ENCODE measurements around the gene SYCN. TPM values are rescaled to one million over a fixed set of nuclear protein-coding genes. Genes with fewer than 3 reads are reported as not detected.
"Not testable (repeated sequence)": the region's sequence is repeated elsewhere in the genome, so short reads cannot be mapped to it uniquely, and the experiment has no call there.

Gene SYCN
- total RNA-seq, 1 experiment from 2014 or later, result not detected

DNA sequence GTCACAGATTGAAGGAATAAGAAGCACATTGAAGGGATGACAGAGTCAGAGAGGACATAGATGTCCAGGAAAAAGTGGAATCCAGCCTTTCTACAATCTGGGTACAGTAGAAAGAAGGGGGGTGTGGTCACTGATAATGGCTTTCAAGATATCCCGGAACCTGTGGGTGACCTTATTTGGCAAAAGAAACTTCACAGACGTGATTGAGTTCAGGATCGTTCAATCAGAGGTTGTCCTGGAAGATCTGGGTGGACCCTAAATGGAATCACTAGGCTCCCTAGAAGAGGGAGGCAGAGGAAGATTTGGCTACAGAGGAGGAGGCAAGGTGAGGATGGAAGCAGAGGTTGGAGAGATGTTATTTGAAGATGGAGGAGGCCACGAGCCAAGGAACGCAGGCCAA is 13.0 kb upstream of the SYCN start:
- Histone ChIP-seq H3K4me2 (ENCODE audit: low read length) (no peak overlapping the region), H3K9ac (ENCODE audit: low read length) (no peak overlapping the region), H2AFZ (ENCODE audit: low read depth, low read length, poor library complexity, severe bottlenecking) (no peak overlapping the region), H3K79me2 (ENCODE audit: insufficient read depth, low read length) (no peaks in the 10 kb centered on the region), H3K36me3 (ENCODE audit: control insufficient read depth in 1 of 2, insufficient read depth in 2 of 2, low read length in 2 of 2) (no peaks in the 10 kb centered on the region), H4K20me1 (ENCODE audit: insufficient read depth) (no peaks in the 10 kb centered on the region), H3K27ac (ENCODE audit: low read depth, low read length) (no peak overlapping the region), H3K4me1 (ENCODE audit: control insufficient read depth in 1 of 2, insufficient read depth in 2 of 2, low read length in 2 of 2) (peaks cover 2 to 5% of the 10 kb centered on the region in 2 experiments; a peak in 3 of 4 replicates), H3K9me2 (ENCODE audit: insufficient read depth) (no peaks in the 10 kb centered on the region), H3K9me3 (ENCODE audit: control insufficient read depth in 1 of 2, insufficient read depth in 1 of 2, low read depth in 1 of 2, low read length in 2 of 2) (no peaks in the 10 kb centered on the region), H3K27me3 (ENCODE audit: insufficient read depth, low read length) (no peaks in the 10 kb centered on the region), H3K4me3 (replicated peaks in 1 of 2; ENCODE audit: low read depth in 1 of 2, low read length in 2 of 2) (no peak overlapping the region)
- no TSS peak for BruUV-seq (replicated peaks)
- DNase-seq (ENCODE audit: low read depth, low spot score) (no peak), ATAC-seq (no peak)
- intact Hi-C loops (cut with micrococcal nuclease), result loop anchor here (10.0 kb wide), 1 partner anchor 318 kb away; the partner anchor contains the start of gene EID2B
- no peak for TF ChIP-seq EZH2phosphoT487 (IDR thresholded peaks at IDR 0.05; ENCODE audit: borderline replicate concordance)
- TF ChIP-seq POLR2A (IDR thresholded peaks at IDR 0.05; ENCODE audit: borderline replicate concordance, extremely low read depth, insufficient read depth, insufficient read length), result no peak
- no peak for TF ChIP-seq SRF (IDR thresholded peaks at IDR 0.05; ENCODE audit: low read depth)
- TF ChIP-seq, protein P1, sequence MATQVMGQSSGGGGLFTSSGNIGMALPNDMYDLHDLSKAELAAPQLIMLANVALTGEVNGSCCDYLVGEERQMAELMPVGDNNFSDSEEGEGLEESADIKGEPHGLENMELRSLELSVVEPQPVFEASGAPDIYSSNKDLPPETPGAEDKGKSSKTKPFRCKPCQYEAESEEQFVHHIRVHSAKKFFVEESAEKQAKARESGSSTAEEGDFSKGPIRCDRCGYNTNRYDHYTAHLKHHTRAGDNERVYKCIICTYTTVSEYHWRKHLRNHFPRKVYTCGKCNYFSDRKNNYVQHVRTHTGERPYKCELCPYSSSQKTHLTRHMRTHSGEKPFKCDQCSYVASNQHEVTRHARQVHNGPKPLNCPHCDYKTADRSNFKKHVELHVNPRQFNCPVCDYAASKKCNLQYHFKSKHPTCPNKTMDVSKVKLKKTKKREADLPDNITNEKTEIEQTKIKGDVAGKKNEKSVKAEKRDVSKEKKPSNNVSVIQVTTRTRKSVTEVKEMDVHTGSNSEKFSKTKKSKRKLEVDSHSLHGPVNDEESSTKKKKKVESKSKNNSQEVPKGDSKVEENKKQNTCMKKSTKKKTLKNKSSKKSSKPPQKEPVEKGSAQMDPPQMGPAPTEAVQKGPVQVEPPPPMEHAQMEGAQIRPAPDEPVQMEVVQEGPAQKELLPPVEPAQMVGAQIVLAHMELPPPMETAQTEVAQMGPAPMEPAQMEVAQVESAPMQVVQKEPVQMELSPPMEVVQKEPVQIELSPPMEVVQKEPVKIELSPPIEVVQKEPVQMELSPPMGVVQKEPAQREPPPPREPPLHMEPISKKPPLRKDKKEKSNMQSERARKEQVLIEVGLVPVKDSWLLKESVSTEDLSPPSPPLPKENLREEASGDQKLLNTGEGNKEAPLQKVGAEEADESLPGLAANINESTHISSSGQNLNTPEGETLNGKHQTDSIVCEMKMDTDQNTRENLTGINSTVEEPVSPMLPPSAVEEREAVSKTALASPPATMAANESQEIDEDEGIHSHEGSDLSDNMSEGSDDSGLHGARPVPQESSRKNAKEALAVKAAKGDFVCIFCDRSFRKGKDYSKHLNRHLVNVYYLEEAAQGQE (IDR thresholded peaks at IDR 0.05; ENCODE audit: low read depth), result no peak
- TF ChIP-seq EGR1 (IDR thresholded peaks at IDR 0.05; ENCODE audit: low read depth), result no peak
- TF ChIP-seq TCF7L2 (IDR thresholded peaks at IDR 0.05; ENCODE audit: borderline replicate concordance, extremely low read depth, insufficient read depth, insufficient read length), result no peak
- TF ChIP-seq ELF1 (IDR thresholded peaks at IDR 0.05; ENCODE audit: borderline replicate concordance, low read depth), result no peak
- TF ChIP-seq SP1 (IDR thresholded peaks at IDR 0.05; ENCODE audit: low read depth), result no peak
- TF ChIP-seq, protein P2, sequence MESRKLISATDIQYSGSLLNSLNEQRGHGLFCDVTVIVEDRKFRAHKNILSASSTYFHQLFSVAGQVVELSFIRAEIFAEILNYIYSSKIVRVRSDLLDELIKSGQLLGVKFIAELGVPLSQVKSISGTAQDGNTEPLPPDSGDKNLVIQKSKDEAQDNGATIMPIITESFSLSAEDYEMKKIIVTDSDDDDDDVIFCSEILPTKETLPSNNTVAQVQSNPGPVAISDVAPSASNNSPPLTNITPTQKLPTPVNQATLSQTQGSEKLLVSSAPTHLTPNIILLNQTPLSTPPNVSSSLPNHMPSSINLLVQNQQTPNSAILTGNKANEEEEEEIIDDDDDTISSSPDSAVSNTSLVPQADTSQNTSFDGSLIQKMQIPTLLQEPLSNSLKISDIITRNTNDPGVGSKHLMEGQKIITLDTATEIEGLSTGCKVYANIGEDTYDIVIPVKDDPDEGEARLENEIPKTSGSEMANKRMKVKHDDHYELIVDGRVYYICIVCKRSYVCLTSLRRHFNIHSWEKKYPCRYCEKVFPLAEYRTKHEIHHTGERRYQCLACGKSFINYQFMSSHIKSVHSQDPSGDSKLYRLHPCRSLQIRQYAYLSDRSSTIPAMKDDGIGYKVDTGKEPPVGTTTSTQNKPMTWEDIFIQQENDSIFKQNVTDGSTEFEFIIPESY (IDR thresholded peaks at IDR 0.05; ENCODE audit: extremely low read depth, insufficient replicate concordance, low read length), result no peak
- no peak for TF ChIP-seq SIN3A (IDR thresholded peaks at IDR 0.05; ENCODE audit: low read depth)
- no peak for TF ChIP-seq RAD21 (IDR thresholded peaks at IDR 0.05; ENCODE audit: low read depth)
- no peak for TF ChIP-seq CBX3 (IDR thresholded peaks at IDR 0.05; ENCODE audit: low read depth)
- TF ChIP-seq ATF3 (IDR thresholded peaks at IDR 0.05), result no peak
- no peak for TF ChIP-seq ZFX (IDR thresholded peaks at IDR 0.05)
- TF ChIP-seq YY1 (IDR thresholded peaks at IDR 0.05; ENCODE audit: extremely low read depth, insufficient replicate concordance, low read depth, low read length), result no peak
- CTCF ChIA-PET, result no interaction called here
- RAD21 ChIA-PET (ENCODE audit: low non-redundant PET in 1 of 2, low total read pairs in 2 of 2, uncharacterized antibody in 2 of 2, unreplicated experiment in 2 of 2), result no interaction called here
- POLR2A ChIA-PET, result no interaction called here

- DNase-seq (ENCODE audit: low read depth, low spot score); POLR2A ChIA-PET; H3K9ac ChIP-seq (ENCODE audit: low read length); H2AFZ ChIP-seq (ENCODE audit: low read depth, low read length, poor library complexity, severe bottlenecking); H4K20me1 ChIP-seq (ENCODE audit: insufficient read depth); H3K79me2 ChIP-seq (ENCODE audit: insufficient read depth, low read length); ATAC-seq; H3K36me3 ChIP-seq (ENCODE audit: control insufficient read depth in 1 of 2, insufficient read depth in 2 of 2, low read length in 2 of 2); H3K27me3 ChIP-seq (ENCODE audit: insufficient read depth, low read length); H3K9me2 ChIP-seq (ENCODE audit: insufficient read depth); RAD21 ChIA-PET (ENCODE audit: low non-redundant PET in 1 of 2, low total read pairs in 2 of 2, uncharacterized antibody in 2 of 2, unreplicated experiment in 2 of 2); H3K4me3 ChIP-seq (replicated peaks in 1 of 2; ENCODE audit: low read depth in 1 of 2, low read length in 2 of 2); H3K27ac ChIP-seq (ENCODE audit: low read depth, low read length); BruUV-seq (replicated peaks); H3K9me3 ChIP-seq (ENCODE audit: control insufficient read depth in 1 of 2, insufficient read depth in 1 of 2, low read depth in 1 of 2, low read length in 2 of 2); H3K4me2 ChIP-seq (ENCODE audit: low read length): not testable (repeated sequence)
- CTCF ChIA-PET, result interaction anchor here (1.2 kb wide), 1 partner anchor 113 kb away, joined by 3 read pairs; no protein-coding TSS in a partner anchor
- intact Hi-C loops (cut with micrococcal nuclease), result loop anchor here (10.0 kb wide), 1 partner anchor 319 kb away; the partner anchor contains the start of gene EID2B
- H3K4me1 ChIP-seq (ENCODE audit: control insufficient read depth in 1 of 2, insufficient read depth in 2 of 2, low read length in 2 of 2), result peaks cover 9 to 12% of the 10 kb centered on the region in 2 experiments; a peak in 3 of 4 replicates
These were observed 11.3 kb upstream of the SYCN start for GRCh38 chr19:39215323-39215722.

Data from HCT116 (cell line).